Stomach smooth muscle (tissue), 2 donors: ENCODE measurements around the gene C6orf62.
"Not testable (repeated sequence)": the region's sequence is repeated elsewhere in the genome, so short reads cannot be mapped to it uniquely, and the experiment has no call there.

Experiments used
- H3K27ac ChIP-seq: one replicate; pipeline ENCODE4 v1.7.0; 2013; ENCODE audit warnings: mild to moderate bottlenecking, low read length, inconsistent platforms
- H3K27me3 ChIP-seq, 2 donors: one replicate each; pipeline ENCODE4 v1.7.0; 2013; ENCODE audit warnings: low read length in 2 of 2; ENCODE audit not compliant: insufficient read depth in 2 of 2, control insufficient read depth in 1 of 2
- H3K36me3 ChIP-seq, 2 donors: one replicate each; pipeline ENCODE4 v1.7.0; 2013; ENCODE audit warnings: low read length in 2 of 2; ENCODE audit not compliant: control insufficient read depth in 2 of 2, insufficient read depth in 2 of 2
- H3K4me1 ChIP-seq: one replicate; pipeline ENCODE4 v1.7.0; 2013; ENCODE audit warnings: low read length; ENCODE audit not compliant: control insufficient read depth, insufficient read depth
- H3K4me3 ChIP-seq, 2 donors: one replicate each; pipeline ENCODE4 v1.7.0; 2013; ENCODE audit warnings: low read length in 2 of 2
- H3K9ac ChIP-seq, 2 donors: one replicate each; pipeline ENCODE4 v1.7.0; 2013; ENCODE audit warnings: low read length in 2 of 2, mild to moderate bottlenecking in 1 of 2
- H3K9me3 ChIP-seq, 2 donors: one replicate each; pipeline ENCODE4 v1.7.0; 2013; ENCODE audit warnings: low read length in 2 of 2; ENCODE audit not compliant: control insufficient read depth in 2 of 2
- donor health status: healthy.
- donor health status: Pancreatic carcinoma.

The C6orf62 gene

GRCh38 chr6:24719125-24719971, at the start of gene C6orf62:
Gene C6orf62, minus strand, starts transcription at chr6:24719154. Its CDS starts 486 bp downstream, at chr6:24718668.
- Histone ChIP-seq H3K27ac (peak within 1 kb of the TSS; percentile 99), H3K4me3 (peak within 1 kb of the TSS; percentile 92 to 95), H3K9ac (peak within 1 kb of the TSS; percentile 78 to 99), H3K27me3 (no peaks in the 10 kb centered on the region), H3K4me1 (peaks cover 6% of the 10 kb centered on the region), H3K36me3 (peaks cover 3% of the 10 kb centered on the region in 2 donors), H3K9me3 (no peaks in the 10 kb centered on the region)

- no peaks in the 10 kb centered on the region for H3K9me3 ChIP-seq
- no peaks in the 10 kb centered on the region for H3K27me3 ChIP-seq
- H3K4me1 ChIP-seq, result no peaks in the 10 kb centered on the region
- H3K9ac ChIP-seq, result no peak overlapping the region
- no peak overlapping the region for H3K4me3 ChIP-seq
- H3K36me3 ChIP-seq, result no peaks in the 10 kb centered on the region
- no peak overlapping the region for H3K27ac ChIP-seq
Measured at GRCh38 chr6:24768361-24768760, 49.4 kb upstream of the C6orf62 start.

- H3K27ac ChIP-seq, result no peak overlapping the region
- H3K4me1 ChIP-seq, result no peaks in the 10 kb centered on the region
- no peak overlapping the region for H3K4me3 ChIP-seq
- H3K36me3 ChIP-seq, result no peaks in the 10 kb centered on the region
- no peaks in the 10 kb centered on the region for H3K9me3 ChIP-seq
- H3K9ac ChIP-seq, result no peak overlapping the region
- no peaks in the 10 kb centered on the region for H3K27me3 ChIP-seq
Measured at GRCh38 chr6:24766680-24767462, 47.9 kb upstream of the C6orf62 start.

GRCh38 chr6:24765968-24766367, 47.0 kb upstream of the C6orf62 start:
- not testable (repeated sequence) for H3K9ac ChIP-seq, H3K9me3 ChIP-seq, H3K4me3 ChIP-seq, H3K4me1 ChIP-seq, H3K27ac ChIP-seq, H3K27me3 ChIP-seq, H3K36me3 ChIP-seq

- not testable (repeated sequence) for H3K4me1 ChIP-seq, H3K9ac ChIP-seq, H3K27ac ChIP-seq, H3K9me3 ChIP-seq, H3K4me3 ChIP-seq, H3K36me3 ChIP-seq, H3K27me3 ChIP-seq
Measured at GRCh38 chr6:24764833-24765828, 46.2 kb upstream of the C6orf62 start.

GRCh38 chr6:24763578-24763977, 44.6 kb upstream of the C6orf62 start:
- Histone ChIP-seq H3K4me1 (no peaks in the 10 kb centered on the region), H3K9ac (no peak overlapping the region), H3K9me3 (no peaks in the 10 kb centered on the region), H3K27me3 (no peaks in the 10 kb centered on the region), H3K36me3 (no peaks in the 10 kb centered on the region), H3K4me3 (no peak overlapping the region), H3K27ac (no peak overlapping the region)

- Histone ChIP-seq H3K27me3 (no peaks in the 10 kb centered on the region), H3K4me3 (no peak overlapping the region), H3K27ac (no peak overlapping the region), H3K36me3 (no peaks in the 10 kb centered on the region), H3K9ac (no peak overlapping the region), H3K9me3 (no peaks in the 10 kb centered on the region), H3K4me1 (no peaks in the 10 kb centered on the region)
Measured at GRCh38 chr6:24761851-24762250, 42.9 kb upstream of the C6orf62 start.

GRCh38 chr6:24761193-24761835, 42.4 kb upstream of the C6orf62 start:
- Histone ChIP-seq H3K27me3 (no peaks in the 10 kb centered on the region), H3K27ac (no peak overlapping the region), H3K36me3 (no peaks in the 10 kb centered on the region), H3K9ac (no peak overlapping the region), H3K4me1 (no peaks in the 10 kb centered on the region), H3K4me3 (no peak overlapping the region), H3K9me3 (no peaks in the 10 kb centered on the region)

- no peak overlapping the region for H3K9ac ChIP-seq
- H3K27ac ChIP-seq, result no peak overlapping the region
- H3K4me3 ChIP-seq, result no peak overlapping the region
- no peaks in the 10 kb centered on the region for H3K27me3 ChIP-seq
- H3K36me3 ChIP-seq, result no peaks in the 10 kb centered on the region
- no peaks in the 10 kb centered on the region for H3K9me3 ChIP-seq
- no peaks in the 10 kb centered on the region for H3K4me1 ChIP-seq
Measured at GRCh38 chr6:24760210-24760609, 41.3 kb upstream of the C6orf62 start.

GRCh38 chr6:24759718-24760117, 40.8 kb upstream of the C6orf62 start:
- Histone ChIP-seq H3K9me3 (no peaks in the 10 kb centered on the region), H3K27me3 (no peaks in the 10 kb centered on the region), H3K9ac (no peak overlapping the region), H3K27ac (no peak overlapping the region), H3K4me3 (no peak overlapping the region), H3K4me1 (no peaks in the 10 kb centered on the region), H3K36me3 (no peaks in the 10 kb centered on the region)
